K562 (cell line): ENCODE measurements around the gene MRPL40. TPM values are rescaled to one million over a fixed set of nuclear protein-coding genes. Genes with fewer than 3 reads are reported as not detected.

Experiments used
- FOXA1 ChIP-seq: fragments of 450-650 bp; IDR thresholded peaks from 2 replicates; pipeline ENCODE4 v1.6.1; 2016; ENCODE audit warnings: mild to moderate bottlenecking, borderline replicate concordance
- KDM5B ChIP-seq: fragments of 200-600 bp; sonication (generic); IDR thresholded peaks from 2 replicates; pipeline ENCODE4 v1.6.1; 2012; ENCODE audit warnings: low read depth, mild to moderate bottlenecking, moderate library complexity, low read length, control low read depth, inconsistent platforms; ENCODE audit not compliant: insufficient replicate concordance
- MCM2 ChIP-seq: fragments of 450-650 bp; IDR thresholded peaks from 2 replicates; pipeline ENCODE4 v1.6.1; 2017; ENCODE audit warnings: low read depth, mild to moderate bottlenecking
- PHB ChIP-seq: fragments of 250-450 bp; sonication (Bioruptor Pico); IDR thresholded peaks from 2 replicates; pipeline ENCODE4 v1.5.0; 2021
- PHB2 ChIP-seq: fragments of 450-650 bp; IDR thresholded peaks from 2 replicates; pipeline ENCODE4 v1.6.1; 2017; ENCODE audit warnings: low read depth
- PURB ChIP-seq: sonication (generic); formaldehyde crosslinking; IDR thresholded peaks from 2 replicates; pipeline ENCODE4 v1.9.0; 2021; ENCODE audit warnings: low read depth, mild to moderate bottlenecking, missing genetic modification reagents
- TAF9B ChIP-seq: fragments of 450-650 bp; IDR thresholded peaks from 2 replicates; pipeline ENCODE4 v1.6.1; 2018; ENCODE audit warnings: mild to moderate bottlenecking; ENCODE audit not compliant: partially characterized antibody
- ZFP30 ChIP-seq: fragments of 250-450 bp; sonication (Bioruptor Pico); IDR thresholded peaks from 2 replicates; pipeline ENCODE4 v1.8.0; 2022; ENCODE audit warnings: moderate library complexity, mild to moderate bottlenecking, inconsistent platforms, borderline replicate concordance
- ZNF551 ChIP-seq: fragments of 250-450 bp; sonication (Bioruptor Pico); IDR thresholded peaks from 2 replicates; pipeline ENCODE4 v1.5.0; 2021; ENCODE audit warnings: mild to moderate bottlenecking, moderate library complexity
- ZNF79 ChIP-seq: fragments of 250-450 bp; sonication (Bioruptor Pico); IDR thresholded peaks from 2 replicates; pipeline ENCODE4 v1.4.0; 2020; ENCODE audit warnings: low read depth, mild to moderate bottlenecking, moderate library complexity
- polyA plus RNA-seq, 8 experiments: library from polyadenylated mRNA; depleted of rRNA in 4 of 8; stranded (reverse) in 5 of 8; unstranded in 3 of 8; fragments of >200 nt; fragmentation: Nextera tagmentation in 2 of 8; fragmentation: Illumina TruSeq in 1 of 8; extraction: Ambion mirVana in 2 of 8; extraction: Trizol in 1 of 8; gene quantifications; 2 replicates each; pipeline versions ENCODE4 v1.2.1 to v1.2.3, GENCODE V29; 2011 to 2014; ENCODE audit warnings: inconsistent platforms in 1 of 8, missing spikeins in 1 of 8
- total RNA-seq, 7 experiments: library from RNA; depleted of rRNA in 6 of 7; stranded (reverse); fragments of >200 nt in 6 of 7; fragmentation: Illumina TruSeq in 2 of 7; extraction: Trizol in 2 of 7; gene quantifications; 2 replicates each; pipeline versions ENCODE4 v1.2.1 to v1.2.3, GENCODE V29; 2011 to 2021; ENCODE audit warnings: low replicate concordance in 1 of 7
- TF ChIP-seq, protein P1 (sequence below), 2 experiments: fragments of 450-650 bp; formaldehyde crosslinking in 1 of 2; IDR thresholded peaks; 2 replicates each; pipeline versions ENCODE4 v1.4.0 to v1.6.1; 2014 to 2020; ENCODE audit warnings: mild to moderate bottlenecking in 2 of 2, borderline replicate concordance in 1 of 2, low read depth in 1 of 2
- TF ChIP-seq, protein P2 (sequence below), 2 experiments: fragments of 450-650 bp; IDR thresholded peaks; 2 replicates each; pipeline ENCODE4 v1.6.1; 2016; ENCODE audit warnings: mild to moderate bottlenecking in 2 of 2, borderline replicate concordance in 1 of 2, low read depth in 1 of 2, moderate library complexity in 1 of 2

Gene MRPL40
- total and polyA plus RNA-seq, 9 of the 15 experiments (the other 6 are each of a cell fraction or from before 2014, with no cell fraction given), result 132 to 652 (median 208) TPM

GRCh38 chr22:19478901-19479354 lies 46.6 kb downstream of the MRPL40 start, which contains the start of gene UFD1 (continued):
- TF ChIP-seq ZFP30 (CRISPR knock-in tag) (0 out of 2 replicates have a peak, but pooled peaks have one; percentile 51), PHB (peak; percentile 95), ZNF551 (CRISPR knock-in tag) (no peak), MCM2 (no peak), PURB (CRISPR knock-in tag) (no peak), PHB2 (no peak), FOXA1 (no peak), ZNF79 (CRISPR knock-in tag) (no peak), KDM5B (peak; percentile 95), TAF9B (no peak)
- TF ChIP-seq, protein P1, sequence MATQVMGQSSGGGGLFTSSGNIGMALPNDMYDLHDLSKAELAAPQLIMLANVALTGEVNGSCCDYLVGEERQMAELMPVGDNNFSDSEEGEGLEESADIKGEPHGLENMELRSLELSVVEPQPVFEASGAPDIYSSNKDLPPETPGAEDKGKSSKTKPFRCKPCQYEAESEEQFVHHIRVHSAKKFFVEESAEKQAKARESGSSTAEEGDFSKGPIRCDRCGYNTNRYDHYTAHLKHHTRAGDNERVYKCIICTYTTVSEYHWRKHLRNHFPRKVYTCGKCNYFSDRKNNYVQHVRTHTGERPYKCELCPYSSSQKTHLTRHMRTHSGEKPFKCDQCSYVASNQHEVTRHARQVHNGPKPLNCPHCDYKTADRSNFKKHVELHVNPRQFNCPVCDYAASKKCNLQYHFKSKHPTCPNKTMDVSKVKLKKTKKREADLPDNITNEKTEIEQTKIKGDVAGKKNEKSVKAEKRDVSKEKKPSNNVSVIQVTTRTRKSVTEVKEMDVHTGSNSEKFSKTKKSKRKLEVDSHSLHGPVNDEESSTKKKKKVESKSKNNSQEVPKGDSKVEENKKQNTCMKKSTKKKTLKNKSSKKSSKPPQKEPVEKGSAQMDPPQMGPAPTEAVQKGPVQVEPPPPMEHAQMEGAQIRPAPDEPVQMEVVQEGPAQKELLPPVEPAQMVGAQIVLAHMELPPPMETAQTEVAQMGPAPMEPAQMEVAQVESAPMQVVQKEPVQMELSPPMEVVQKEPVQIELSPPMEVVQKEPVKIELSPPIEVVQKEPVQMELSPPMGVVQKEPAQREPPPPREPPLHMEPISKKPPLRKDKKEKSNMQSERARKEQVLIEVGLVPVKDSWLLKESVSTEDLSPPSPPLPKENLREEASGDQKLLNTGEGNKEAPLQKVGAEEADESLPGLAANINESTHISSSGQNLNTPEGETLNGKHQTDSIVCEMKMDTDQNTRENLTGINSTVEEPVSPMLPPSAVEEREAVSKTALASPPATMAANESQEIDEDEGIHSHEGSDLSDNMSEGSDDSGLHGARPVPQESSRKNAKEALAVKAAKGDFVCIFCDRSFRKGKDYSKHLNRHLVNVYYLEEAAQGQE (IDR thresholded peaks at IDR 0.05; ENCODE audit: borderline replicate concordance), result no peak
- TF ChIP-seq, protein P1 (CRISPR knock-in tag; IDR thresholded peaks at IDR 0.05; ENCODE audit: low read depth), result no peak
- TF ChIP-seq, protein P2, sequence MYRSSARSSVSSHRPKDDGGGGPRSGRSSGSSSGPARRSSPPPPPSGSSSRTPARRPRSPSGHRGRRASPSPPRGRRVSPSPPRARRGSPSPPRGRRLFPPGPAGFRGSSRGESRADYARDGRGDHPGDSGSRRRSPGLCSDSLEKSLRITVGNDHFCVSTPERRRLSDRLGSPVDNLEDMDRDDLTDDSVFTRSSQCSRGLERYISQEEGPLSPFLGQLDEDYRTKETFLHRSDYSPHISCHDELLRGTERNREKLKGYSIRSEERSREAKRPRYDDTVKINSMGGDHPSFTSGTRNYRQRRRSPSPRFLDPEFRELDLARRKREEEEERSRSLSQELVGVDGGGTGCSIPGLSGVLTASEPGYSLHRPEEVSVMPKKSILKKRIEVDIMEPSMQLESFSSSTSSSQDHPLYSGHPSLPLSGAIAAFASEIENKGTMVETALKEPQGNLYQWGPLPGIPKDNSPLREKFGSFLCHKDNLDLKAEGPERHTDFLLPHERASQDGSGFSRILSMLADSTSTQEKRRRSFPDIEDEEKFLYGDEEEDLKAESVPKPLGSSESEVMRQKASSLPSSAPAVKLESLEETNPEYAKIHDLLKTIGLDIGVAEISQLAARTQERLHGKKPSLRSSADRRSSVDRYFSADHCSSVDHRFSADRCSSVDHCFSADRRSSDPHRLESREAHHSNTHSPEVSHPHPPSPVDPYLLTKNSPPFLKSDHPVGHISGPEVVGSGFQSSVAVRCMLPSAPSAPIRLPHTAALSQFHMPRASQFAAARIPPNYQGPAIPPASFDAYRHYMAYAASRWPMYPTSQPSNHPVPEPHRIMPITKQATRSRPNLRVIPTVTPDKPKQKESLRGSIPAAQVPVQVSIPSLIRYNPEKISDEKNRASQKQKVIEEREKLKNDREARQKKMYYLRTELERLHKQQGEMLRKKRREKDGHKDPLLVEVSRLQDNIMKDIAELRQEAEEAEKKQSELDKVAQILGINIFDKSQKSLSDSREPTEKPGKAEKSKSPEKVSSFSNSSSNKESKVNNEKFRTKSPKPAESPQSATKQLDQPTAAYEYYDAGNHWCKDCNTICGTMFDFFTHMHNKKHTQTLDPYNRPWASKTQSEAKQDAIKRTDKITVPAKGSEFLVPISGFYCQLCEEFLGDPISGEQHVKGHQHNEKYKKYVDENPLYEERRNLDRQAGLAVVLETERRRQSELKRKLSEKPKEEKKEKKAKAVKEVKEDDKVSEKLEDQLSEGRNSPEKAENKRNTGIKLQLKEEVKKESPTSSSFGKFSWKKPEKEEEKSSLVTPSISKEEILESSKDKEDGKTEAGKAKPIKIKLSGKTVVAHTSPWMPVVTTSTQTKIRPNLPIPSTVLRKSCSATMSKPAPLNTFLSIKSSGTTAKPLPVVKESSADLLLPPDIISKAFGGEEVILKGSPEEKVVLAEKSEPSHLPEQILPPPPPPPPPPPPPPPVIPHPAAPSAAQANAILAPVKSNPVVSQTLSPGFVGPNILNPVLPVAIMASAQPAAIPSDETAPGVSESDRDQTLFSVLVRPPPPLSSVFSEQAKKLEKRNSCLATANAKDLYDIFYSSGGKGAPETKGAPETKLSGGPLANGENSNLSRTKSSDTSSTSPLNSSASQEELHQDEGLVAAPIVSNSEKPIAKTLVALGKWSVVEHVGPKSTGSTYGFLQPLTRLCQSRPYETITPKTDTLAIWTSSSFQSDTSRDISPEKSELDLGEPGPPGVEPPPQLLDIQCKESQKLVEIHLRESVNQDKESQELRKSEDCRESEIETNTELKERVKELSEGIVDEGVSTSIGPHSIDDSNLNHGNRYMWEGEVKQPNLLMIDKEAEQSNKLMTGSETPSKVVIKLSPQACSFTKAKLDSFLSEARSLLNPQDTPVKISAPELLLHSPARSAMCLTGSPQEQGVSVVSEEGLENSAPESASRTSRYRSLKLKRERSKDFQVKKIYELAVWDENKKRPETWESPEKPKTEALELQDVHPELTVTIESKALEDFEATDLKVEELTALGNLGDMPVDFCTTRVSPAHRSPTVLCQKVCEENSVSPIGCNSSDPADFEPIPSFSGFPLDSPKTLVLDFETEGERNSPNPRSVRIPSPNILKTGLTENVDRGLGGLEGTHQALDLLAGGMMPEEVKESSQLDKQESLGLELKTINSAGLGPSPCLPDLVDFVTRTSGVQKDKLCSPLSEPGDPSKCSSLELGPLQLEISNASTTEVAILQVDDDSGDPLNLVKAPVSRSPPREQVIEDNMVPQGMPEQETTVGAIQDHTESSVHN (IDR thresholded peaks at IDR 0.05; ENCODE audit: borderline replicate concordance in 1 of 2, low read depth in 1 of 2), result no peak
